Left cardiac atrium (tissue), 4 donors: ENCODE measurements around the gene THADA. TPM values are rescaled to one million over a fixed set of nuclear protein-coding genes. Genes with fewer than 3 reads are reported as not detected.
A peak's percentile ranks its signal among the peaks of the same experiment; 100 is the strongest.
"Not testable (repeated sequence)": the region's sequence is repeated elsewhere in the genome, so short reads cannot be mapped to it uniquely, and the experiment has no call there.

Experiments
- ATAC-seq, 2 donors: fragments of 200-7000 bp; cut with Tn5 transposase; one replicate each; pipeline ENCODE4 v1.9.1; 2020; ENCODE audit warnings: mild to moderate bottlenecking in 2 of 2, moderate library complexity in 2 of 2
- DNase-seq: peaks from one replicate; pipeline ENCODE4 v3.0.0-alpha.2; 2020
- intact Hi-C, 2 donors: fragments of 100-400 bp; cut with DNase I; formaldehyde crosslinking; loops; one replicate each; pipeline versions ENCODE4 v1.14.1 to v1.15.1; 2022 to 2023
- total RNA-seq, 2 donors: library from RNA; stranded (reverse); fragmentation: NEBNext Ultra II Directional; extraction: Animal tissue kit (Norgen Biotek cat#: 25700); gene quantifications; one replicate each; pipeline ENCODE4 v1.2.1, GENCODE V29; 2021
- donor health status: DM: no; HTN: yes; CAD: no.
- donor health status: DM: no; HTN: yes; CAD: no; lungs with severe emphysema.
- donor health status: DM: yes; HTN: yes; CAD: no.
- donor health status: Dilated cardiomyopathy.

Gene THADA
- total RNA-seq, 2 donors from 2014 or later = 19.2 to 21.5 TPM

DNA sequence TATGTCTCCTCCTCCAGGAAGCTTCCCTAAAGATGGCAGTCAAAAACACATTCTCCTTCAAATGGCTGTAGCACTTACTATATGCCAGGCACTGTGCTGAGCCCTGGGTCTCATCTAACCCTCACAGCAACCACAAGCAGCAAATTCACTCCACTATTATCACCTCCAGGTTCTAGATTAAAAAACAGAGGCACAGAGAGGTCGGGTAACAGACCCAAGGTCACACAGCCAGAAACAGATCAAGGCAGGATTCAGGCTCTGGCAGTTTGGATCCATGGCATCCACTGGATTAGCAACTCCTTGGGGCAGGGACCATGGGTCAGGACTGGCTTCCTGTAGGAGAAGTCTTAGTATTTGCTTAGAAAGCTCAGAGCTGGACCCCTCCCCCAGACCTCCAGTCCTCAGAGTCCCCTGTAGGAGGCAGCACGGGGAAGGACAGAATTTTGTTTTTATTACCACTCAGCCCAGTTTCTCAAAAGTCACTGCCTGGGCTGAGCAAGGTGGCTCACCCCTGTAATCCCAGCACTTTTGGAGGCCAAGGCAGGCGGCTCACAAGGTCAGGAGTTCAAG, 403.8 kb downstream of the THADA start:
- ATAC-seq (no peak), DNase-seq (no peak)
- intact Hi-C loops = no loop called here

DNA sequence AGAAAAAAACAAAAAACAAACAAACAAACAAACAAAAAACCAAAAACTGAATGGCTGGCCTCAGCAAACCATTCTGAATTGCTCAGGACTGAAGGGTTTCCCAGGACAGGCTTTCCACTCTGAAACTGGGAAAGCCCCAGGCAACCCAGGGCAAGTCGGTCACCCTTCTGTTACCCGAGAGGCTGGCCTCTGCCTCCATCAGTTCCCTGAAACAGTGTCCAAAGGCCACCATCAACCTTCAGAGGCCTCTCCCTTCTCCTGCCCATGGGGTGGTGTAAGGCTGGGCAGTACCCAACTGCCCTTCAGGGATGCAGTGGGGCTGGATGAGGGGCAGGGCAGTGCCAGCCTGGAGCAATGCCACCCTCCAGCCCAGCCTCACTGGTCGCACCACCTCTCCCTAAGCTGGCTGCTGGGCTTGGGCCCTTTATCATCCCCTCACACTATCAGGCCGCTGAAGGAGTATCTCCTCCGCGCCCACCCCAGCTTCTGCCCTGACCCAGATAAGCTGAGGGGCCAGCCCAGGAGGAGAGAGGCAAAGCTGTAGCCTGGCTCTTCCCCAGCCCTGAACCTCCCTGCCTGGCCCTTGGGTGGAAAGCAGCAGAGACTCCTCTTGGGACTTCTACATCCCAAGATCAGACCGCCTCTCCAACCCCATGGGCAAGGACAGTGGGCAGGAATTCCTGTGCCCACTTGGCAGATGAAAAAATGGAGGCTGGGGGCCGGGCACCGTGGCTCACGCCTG, 405.4 kb downstream of the THADA start:
- ATAC-seq (peak in 1 of 2 donors; percentile 21), DNase-seq (no peak)
- intact Hi-C loops = no loop called here

DNA sequence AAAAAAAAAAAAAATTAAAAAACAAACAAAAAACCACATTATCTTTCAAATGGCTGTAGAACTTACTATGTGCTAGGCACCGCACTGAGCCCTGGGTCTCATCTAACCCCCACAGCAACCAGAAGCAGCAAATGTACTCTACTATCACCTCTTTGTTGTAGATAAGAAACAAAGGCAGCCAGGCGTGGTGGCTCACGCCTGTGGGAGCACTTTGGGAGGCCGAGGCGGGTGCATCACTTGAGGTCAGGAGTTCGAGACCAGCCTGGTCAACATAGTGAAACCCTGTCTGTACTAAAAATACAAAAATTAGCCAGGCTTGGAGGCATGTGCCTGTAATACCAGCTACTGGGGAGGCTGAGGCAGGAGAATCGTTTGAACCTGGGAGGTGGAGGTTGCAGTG, 406.0 kb downstream of the THADA start:
- intact Hi-C loops, DNase-seq, ATAC-seq: not testable (repeated sequence)

DNA sequence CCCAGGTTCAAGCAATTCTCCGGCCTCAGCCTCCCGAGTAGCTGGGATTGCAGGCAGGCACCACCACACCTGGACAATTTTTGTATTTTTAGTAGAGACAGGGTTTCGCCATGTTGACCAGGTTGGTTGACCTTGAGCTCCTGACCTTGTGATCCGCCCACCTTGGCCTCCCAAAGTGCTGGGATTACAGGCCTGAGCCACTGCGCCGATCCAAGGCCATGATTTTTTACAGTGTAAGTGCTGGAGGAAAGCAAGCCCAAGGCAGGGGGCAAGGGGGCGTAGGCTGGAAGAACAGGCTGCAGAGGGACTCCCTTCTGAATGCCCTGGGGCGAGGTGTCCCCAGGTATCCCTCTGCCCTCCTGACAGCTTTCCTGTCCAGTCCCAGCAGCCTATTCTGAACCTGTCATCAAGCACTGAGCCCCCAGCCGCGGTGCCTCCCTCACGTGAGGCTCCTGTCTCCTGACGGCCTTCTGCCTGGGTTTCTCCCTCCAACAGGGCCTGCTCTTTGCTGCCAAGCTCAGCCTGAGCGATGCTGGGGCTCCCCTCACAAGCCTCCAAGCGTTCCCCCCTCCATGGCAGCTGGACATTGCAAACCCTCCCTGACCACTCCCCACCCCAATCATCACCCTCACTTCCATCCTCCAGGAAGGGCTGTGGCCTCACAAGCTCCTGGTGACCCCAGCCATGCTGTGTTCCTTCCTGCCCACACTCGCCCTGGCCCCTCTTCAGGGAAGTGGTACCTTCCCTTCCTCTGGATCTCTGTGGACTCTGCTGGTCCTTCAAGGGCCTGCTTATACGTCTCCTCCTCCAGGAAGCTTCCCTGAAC, 407.1 kb downstream of the THADA start:
- DNase-seq = no peak
- no peak for ATAC-seq
- intact Hi-C loops = no loop called here

DNA sequence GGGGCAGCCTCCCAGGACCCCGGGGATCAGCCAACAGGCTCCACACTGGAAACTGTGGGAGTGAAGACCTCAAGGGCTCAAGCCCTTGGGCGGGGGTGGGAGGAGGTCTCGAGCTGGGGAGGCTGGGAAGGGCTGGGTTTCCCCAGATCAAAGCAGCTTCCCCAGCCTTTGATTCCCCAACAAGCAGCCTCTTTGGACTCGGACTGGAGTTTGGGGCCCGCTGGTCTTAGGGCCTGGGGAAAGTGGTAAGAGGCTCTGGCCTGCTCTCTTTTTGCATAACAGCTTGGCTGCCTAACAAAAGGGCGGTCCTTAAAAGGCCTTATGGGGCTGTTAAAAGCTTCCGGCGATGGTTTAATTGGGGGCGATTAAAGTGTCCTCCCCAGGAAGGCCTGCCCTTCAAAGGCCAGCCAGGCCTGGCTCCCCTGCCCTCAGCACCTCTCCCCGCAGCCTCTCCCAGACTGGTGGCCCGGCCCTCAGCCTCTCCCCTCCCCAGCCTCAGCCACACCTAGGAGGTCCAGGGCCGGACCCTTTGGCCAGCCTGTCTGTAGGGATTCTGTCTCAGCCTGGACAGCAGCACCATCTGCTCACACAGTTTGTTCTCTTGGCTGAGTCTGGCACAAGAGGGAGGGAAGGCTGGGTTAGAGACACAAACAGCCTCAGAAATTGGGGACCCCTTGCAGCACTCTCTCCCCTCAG, 409.0 kb downstream of the THADA start:
- DNase-seq (no peak), ATAC-seq (peak; percentile 14 to 60)
- intact Hi-C loops = no loop called here

DNA sequence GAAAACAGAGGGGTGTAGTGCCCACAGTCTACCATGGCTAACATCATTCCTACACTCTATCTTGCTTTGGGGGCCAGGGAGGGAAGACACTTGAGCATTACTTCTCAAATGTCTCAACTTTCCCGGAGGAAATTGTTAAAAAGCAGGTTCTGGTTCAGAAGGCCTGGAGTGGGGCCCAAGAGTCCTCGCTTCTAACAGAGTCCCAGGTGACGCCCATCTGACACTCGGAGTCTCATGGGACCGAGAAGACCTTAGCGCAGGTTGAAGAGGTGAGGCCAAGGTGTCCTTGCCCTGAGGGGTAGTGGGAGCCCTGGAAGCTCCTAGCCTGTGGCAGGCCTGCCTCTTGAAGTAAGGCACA, 409.5 kb downstream of the THADA start:
- no peak for DNase-seq
- intact Hi-C loops = no loop called here
- no peak for ATAC-seq

DNA sequence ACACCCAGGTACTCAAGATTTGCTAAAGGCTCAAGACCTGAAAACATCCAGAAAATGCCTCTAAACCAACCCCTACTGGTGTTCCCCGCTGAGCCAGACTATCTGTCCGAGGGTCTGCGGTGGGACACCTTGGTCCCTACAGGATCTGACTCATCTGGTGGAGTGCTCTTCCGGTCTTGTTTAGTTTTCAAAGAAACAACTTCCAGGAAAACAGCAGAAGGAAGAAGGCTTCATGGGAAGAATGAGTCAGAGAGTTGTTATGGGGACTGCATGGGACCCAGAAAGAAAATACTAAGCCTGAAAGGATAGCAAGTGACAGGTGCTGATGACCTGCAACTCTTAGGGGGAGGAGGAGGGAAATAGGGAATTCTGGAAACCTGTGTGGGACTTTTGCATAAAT, 410.7 kb downstream of the THADA start:
- ATAC-seq = no peak

DNA sequence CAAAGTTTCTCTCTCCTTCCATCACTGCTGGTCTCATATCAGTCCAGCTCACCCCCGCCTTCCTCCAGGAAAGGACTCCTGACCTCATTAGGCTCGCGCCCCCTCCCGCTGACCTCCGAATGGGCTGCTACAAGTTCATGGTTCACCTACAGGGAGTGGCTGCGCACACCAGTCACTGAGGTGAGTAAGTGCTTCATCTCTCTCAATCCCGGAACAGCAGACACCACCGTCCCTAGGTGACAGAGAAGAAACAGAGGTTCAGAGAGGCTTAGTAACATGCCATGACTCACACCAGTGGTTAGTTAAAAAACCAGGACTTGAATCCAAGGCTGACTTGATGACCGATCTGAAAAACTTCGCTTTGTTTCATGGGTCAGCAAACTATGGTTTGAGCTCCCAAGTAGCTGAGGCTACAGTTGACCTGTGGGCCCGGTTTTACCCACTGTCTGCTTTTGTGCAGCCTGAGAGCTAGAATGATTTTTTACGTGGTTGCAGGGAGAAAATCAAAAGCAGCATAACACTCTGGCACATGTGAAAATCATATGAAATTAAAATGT, 411.4 kb downstream of the THADA start:
- DNase-seq (no peak), ATAC-seq (no peak)
- intact Hi-C loops = no loop called here

More for the DNA sequence above, 410.7 kb downstream of the THADA start:
- intact Hi-C loops = no loop called here
- no peak for DNase-seq

DNA sequence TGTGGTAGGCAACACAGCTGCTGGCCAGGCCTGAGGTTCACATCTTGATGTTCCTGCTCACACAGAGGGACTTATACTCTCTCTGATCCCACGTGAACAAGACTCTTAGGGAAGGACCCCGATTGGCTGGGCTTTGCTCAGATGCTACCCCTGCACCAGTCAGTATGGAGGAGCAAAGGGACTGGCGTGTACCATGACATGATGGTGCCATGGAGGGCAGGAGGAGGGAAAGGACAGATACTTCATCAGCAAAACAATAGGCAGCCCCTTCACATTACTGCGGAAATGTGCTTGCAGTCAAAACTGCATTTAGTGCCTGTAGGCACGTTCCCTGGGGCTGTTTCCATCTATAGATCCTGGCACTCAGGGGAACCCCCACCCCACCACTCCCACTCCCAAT, 412.1 kb downstream of the THADA start:
- intact Hi-C loops = no loop called here
- DNase-seq (no peak), ATAC-seq (no peak)

DNA sequence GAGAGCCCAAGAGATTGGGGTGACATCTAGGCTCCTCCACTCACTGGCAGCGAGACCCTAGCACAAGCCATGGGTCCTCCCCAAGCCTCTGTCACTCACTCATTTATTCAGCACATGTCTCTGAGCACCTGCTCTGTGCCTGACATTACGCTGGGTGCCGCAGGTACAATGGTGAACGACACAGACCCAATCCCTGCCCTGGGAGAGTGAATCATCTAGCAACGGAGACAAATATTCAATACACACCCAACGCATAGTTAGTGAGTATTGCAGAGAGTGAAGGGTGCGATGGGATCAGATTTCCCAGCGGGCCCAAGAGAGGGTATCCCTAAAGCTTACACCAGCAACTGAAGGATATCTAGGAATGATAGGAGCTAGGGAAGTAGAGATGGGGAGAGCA, 414.9 kb downstream of the THADA start:
- no peak for DNase-seq
- intact Hi-C loops = no loop called here
- no peak for ATAC-seq

Other genes with a start within 250 kb of the THADA start
- 1 to 10 TPM; 3.1 to 5.8 TPM for gene PLEKHH2, start 41.2 kb upstream of the THADA start, total RNA-seq
- gene C1GALT1C1L, start 80.4 kb upstream of the THADA start, total RNA-seq = 1 to 10 TPM; 2.7 to 2.8 TPM
- gene DYNC2LI1, start 178.0 kb upstream of the THADA start, total RNA-seq = 10 to 100 TPM in 1 of 2 donors, 1 to 10 TPM in 1; 6.4 to 10.1 TPM
- not detected for gene ABCG5, start 242.8 kb upstream of the THADA start, total RNA-seq
- gene ABCG8, start 242.9 kb upstream of the THADA start, total RNA-seq = not detected